Measurements from ENCODE around the gene ADISSP.
"Not testable (repeated sequence)": the region's sequence is repeated elsewhere in the genome, so short reads cannot be mapped to it uniquely, and the experiment has no call there.

The ADISSP gene

GRCh38 chr20:3801846-3802245 lies 34.3 kb upstream of the ADISSP start:
- Mint-ChIP-seq H3K4me1 (peaks cover 79% of the 10 kb centered on the region), H3K27me3 (no peaks in the 10 kb centered on the region), H3K27ac (no peak overlapping the region), H3K4me3 (no peak overlapping the region), H3K9me3 (no peaks in the 10 kb centered on the region)
- ATAC-seq, result no peak
- no peak for DNase-seq

- no peak for ATAC-seq
- no peaks in the 10 kb centered on the region for H3K9me3 Mint-ChIP-seq
- H3K4me1 Mint-ChIP-seq, result peaks cover 81% of the 10 kb centered on the region
- no peak overlapping the region for H3K27ac Mint-ChIP-seq
- H3K27me3 Mint-ChIP-seq, result no peaks in the 10 kb centered on the region
- H3K4me3 Mint-ChIP-seq, result no peak overlapping the region
- no peak for DNase-seq
These were observed 33.7 kb upstream of the ADISSP start for GRCh38 chr20:3801299-3801698.

GRCh38 chr20:3800878-3801260 lies 33.3 kb upstream of the ADISSP start:
- no peak overlapping the region for H3K4me3 Mint-ChIP-seq
- H3K27ac Mint-ChIP-seq, result no peak overlapping the region
- no peaks in the 10 kb centered on the region for H3K9me3 Mint-ChIP-seq
- no peak for ATAC-seq
- DNase-seq, result no peak
- H3K4me1 Mint-ChIP-seq, result peaks cover 81% of the 10 kb centered on the region
- no peaks in the 10 kb centered on the region for H3K27me3 Mint-ChIP-seq

GRCh38 chr20:3800256-3800877 lies 32.8 kb upstream of the ADISSP start:
- Mint-ChIP-seq H3K27ac (no peak overlapping the region), H3K27me3 (no peaks in the 10 kb centered on the region), H3K9me3 (no peaks in the 10 kb centered on the region), H3K4me3 (no peak overlapping the region), H3K4me1 (peaks cover 82% of the 10 kb centered on the region)
- ATAC-seq (no peak), DNase-seq (no peak)

DNA sequence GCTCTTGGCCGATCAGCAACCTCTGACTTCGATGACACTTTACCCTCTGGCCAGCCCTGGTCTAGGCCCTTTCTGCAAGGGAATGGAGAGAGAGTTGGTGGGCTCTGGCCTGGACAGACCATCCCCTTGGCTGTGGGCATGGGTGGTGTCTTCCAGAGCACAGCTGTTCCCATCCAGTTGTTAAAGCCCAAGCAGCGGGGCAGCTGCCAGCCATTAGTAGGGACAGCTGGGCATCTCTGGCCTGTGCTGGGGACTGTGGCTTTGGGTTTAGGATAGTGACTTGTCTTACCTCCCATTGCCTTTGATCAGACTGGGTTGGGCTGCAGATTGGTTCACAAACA lies 31.3 kb upstream of the ADISSP start:
- Mint-ChIP-seq H3K27me3 (no peaks in the 10 kb centered on the region), H3K4me1 (peaks cover 73% of the 10 kb centered on the region), H3K9me3 (no peaks in the 10 kb centered on the region), H3K4me3 (peak overlapping the region; percentile 86 to 93), H3K27ac (peak overlapping the region in 1 of 2 donors; percentile 85)
- ATAC-seq (no peak), DNase-seq (no peak)

GRCh38 chr20:3798373-3798768 lies 30.8 kb upstream of the ADISSP start:
- DNase-seq (no peak), ATAC-seq (no peak)
- Mint-ChIP-seq H3K27me3 (no peaks in the 10 kb centered on the region), H3K4me3 (peak overlapping the region; percentile 86 to 93), H3K4me1 (peaks cover 70% of the 10 kb centered on the region), H3K27ac (peak overlapping the region in 1 of 2 donors; percentile 80), H3K9me3 (no peaks in the 10 kb centered on the region)

DNA sequence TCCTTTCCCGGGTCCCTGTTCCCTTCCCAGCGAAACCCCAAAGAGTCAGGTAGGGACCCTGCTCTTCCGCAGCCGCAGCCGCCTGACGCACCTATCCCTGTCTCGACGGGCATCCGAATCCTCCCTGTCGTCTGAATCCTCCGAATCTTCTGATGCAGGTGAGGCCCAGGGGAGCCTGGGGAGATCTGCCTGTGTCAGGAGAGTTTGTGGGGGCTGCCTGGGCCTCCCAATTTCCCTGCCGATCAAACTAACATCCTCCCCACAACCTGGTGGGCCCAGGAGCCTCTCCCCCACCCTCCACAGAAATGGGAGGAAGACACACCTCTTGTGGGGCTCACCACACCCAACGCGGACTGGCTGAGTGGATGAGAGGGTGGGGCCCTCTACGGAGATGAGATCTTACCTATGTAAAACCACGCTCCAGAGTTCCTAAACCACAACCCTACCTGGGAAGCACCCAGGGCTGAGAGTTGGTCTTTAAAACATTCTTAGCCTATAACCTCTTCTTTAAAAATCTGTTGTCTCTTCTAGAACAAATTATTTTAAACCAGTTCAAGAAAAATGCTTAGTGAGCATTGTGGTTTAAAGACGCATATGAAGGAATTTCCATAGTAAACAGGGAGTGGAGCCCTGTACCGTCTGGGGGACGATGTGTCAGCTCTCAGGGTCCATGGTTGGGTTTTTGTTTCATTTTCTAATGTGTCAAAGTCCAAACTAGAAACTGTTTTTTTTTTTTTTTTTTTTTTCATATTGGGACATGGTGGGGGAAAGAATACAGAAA lies 30.2 kb upstream of the ADISSP start:
- ATAC-seq (peak; percentile 55), DNase-seq (peak in 1 of 2 donors; percentile 66)
- Mint-ChIP-seq H3K4me3 (peak overlapping the region; percentile 86 to 93), H3K27me3 (no peaks in the 10 kb centered on the region), H3K4me1 (peaks cover 67% of the 10 kb centered on the region), H3K9me3 (no peaks in the 10 kb centered on the region), H3K27ac (peak overlapping the region; percentile 89 to 90)

DNA sequence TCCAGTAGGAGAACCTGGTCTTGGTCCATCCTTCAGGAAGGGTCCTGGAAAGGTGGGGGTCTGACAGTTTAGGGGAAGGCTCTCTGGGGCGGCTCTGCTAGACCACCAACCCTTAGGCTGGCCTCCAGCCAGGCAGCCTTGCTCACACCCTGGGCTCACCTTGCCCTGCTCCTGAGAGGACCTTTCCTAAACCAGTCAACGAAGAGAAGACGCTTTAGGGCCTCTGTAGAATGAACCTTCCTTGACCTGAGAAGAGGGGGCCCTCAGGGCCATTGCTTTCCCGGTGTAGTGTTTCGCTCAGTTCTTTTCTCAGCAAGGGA lies 29.6 kb upstream of the ADISSP start:
- Mint-ChIP-seq H3K27me3 (no peaks in the 10 kb centered on the region), H3K4me1 (peaks cover 61% of the 10 kb centered on the region), H3K4me3 (peak overlapping the region; percentile 86 to 93), H3K27ac (peak overlapping the region; percentile 89 to 90), H3K9me3 (no peaks in the 10 kb centered on the region)
- DNase-seq, result no peak
- ATAC-seq, result no peak

DNA sequence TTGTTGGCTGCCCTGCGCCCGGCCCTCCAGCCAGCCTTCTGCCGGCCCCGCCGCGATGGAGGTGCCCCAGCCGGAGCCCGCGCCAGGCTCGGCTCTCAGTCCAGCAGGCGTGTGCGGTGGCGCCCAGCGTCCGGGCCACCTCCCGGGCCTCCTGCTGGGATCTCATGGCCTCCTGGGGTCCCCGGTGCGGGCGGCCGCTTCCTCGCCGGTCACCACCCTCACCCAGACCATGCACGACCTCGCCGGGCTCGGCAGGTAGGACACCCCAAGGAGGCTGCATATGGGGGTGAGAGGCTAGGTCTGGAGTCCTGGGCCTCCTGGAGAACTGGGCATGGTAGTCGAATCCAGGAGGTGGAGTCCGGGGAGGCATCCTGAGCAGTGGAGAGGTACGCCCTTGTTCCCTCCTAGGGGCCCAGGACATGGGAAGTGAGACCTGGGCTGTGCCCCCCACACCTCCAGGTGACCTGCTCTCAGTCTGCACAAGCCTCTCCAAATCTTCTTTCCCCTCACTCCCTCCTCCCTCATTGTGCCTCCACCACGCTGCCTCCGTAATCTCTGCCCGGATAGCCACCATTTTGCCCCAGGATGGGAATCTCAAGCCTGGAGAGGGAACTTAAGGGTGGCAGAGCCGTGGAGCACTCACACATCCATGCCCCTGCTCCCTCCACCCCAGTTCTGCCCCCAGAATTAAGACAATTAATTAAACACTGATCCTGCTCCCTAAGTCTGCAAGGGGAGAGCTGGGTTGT lies 29.1 kb upstream of the ADISSP start:
- peak; percentile 1 for ATAC-seq

GRCh38 chr20:3795511-3796468 lies 28.2 kb upstream of the ADISSP start, which contains the start of gene CDC25B:
Gene CDC25B (plus strand): TSS chr20:3796310. CDS start chr20:3796532, 222 bp downstream.
- Mint-ChIP-seq H3K9me3 (no peaks in the 10 kb centered on the region), H3K27ac (peak within 1 kb of the TSS; percentile 97 to 98), H3K27me3 (no peaks in the 10 kb centered on the region), H3K4me1 (peaks cover 52% of the 10 kb centered on the region), H3K4me3 (peak within 1 kb of the TSS; percentile 86 to 93)
- peak; percentile 87 to 90 for DNase-seq
- ATAC-seq, result peak; percentile 84

More for the DNA sequence above, 29.1 kb upstream of the ADISSP start:
- Mint-ChIP-seq H3K4me3 (peak overlapping the region; percentile 86 to 93), H3K4me1 (peaks cover 60% of the 10 kb centered on the region), H3K9me3 (no peaks in the 10 kb centered on the region), H3K27ac (peak overlapping the region; percentile 57 to 89), H3K27me3 (no peaks in the 10 kb centered on the region)
- peak in 1 of 2 donors; percentile 28 for DNase-seq

GRCh38 chr20:3794701-3795420 lies 27.3 kb upstream of the ADISSP start:
- peaks cover 43% of the 10 kb centered on the region for H3K4me1 Mint-ChIP-seq
- DNase-seq (no peak), ATAC-seq (no peak)
- H3K27me3 Mint-ChIP-seq, result no peaks in the 10 kb centered on the region
- peak overlapping the region in 1 of 2 donors; percentile 98 for H3K27ac Mint-ChIP-seq
- no peaks in the 10 kb centered on the region for H3K9me3 Mint-ChIP-seq
- H3K4me3 Mint-ChIP-seq, result peak overlapping the region; percentile 86 to 93

GRCh38 chr20:3794168-3794567 lies 26.6 kb upstream of the ADISSP start:
- peaks cover 38% of the 10 kb centered on the region for H3K4me1 Mint-ChIP-seq
- H3K27ac Mint-ChIP-seq, ATAC-seq, DNase-seq, H3K27me3 Mint-ChIP-seq, H3K9me3 Mint-ChIP-seq: not testable (repeated sequence)
- H3K4me3 Mint-ChIP-seq, result peak overlapping the region in 1 of 2 donors; percentile 19

- H3K27ac Mint-ChIP-seq, DNase-seq, H3K4me3 Mint-ChIP-seq, H3K9me3 Mint-ChIP-seq, ATAC-seq, H3K27me3 Mint-ChIP-seq: not testable (repeated sequence)
- peaks cover 32% of the 10 kb centered on the region for H3K4me1 Mint-ChIP-seq
These were observed 21.6 kb upstream of the ADISSP start for GRCh38 chr20:3789201-3789600.

DNA sequence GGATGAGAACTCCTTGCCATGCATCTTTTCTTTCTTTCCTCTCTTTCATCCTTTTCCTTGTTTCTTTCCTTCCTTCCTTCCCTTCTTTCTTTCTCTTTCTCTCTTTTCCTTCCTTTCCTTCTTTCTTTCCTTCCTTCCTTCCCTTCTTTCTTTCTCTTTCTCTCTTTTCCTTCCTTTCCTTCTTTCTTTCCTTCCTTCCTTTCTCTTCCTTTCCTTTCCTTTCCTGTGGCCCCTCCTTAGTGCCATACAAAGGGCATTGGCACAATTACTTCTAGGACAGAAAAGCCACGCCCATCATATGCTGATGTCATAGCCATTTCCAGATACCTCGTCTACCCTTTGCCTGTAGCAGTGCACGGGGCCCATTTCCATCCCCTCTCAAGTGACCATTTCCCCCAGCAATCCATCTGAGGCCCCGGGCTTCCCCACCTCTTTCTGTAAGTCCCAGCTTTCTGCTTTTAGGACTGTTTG lies 21.2 kb upstream of the ADISSP start:
- no peaks in the 10 kb centered on the region for H3K9me3 Mint-ChIP-seq
- H3K27ac Mint-ChIP-seq, result no peak overlapping the region
- DNase-seq, result no peak
- H3K4me1 Mint-ChIP-seq, result peaks cover 37% of the 10 kb centered on the region
- no peak overlapping the region for H3K4me3 Mint-ChIP-seq
- H3K27me3 Mint-ChIP-seq, result no peaks in the 10 kb centered on the region
- ATAC-seq, result no peak

Data from stimulated activated naive CD8-positive, alpha-beta T cell treated with anti-CD3 and anti-CD28 coated beads, Interleukin-15, amount 100 ng/mL, for 72 hours (primary cell).